Upper lobe of left lung (tissue), 6 donors: ENCODE data around the gene WDR17. TPM values are rescaled to one million over a fixed set of nuclear protein-coding genes. Genes with fewer than 3 reads are reported as not detected.

Source experiments
- ATAC-seq, 2 donors: fragments of 200-7000 bp; cut with Tn5 transposase; one replicate each; pipeline ENCODE4 v1.9.1; 2022; ENCODE audit warnings: mild to moderate bottlenecking in 2 of 2, moderate library complexity in 2 of 2; ENCODE audit not compliant: low FRiP score in 2 of 2
- DNase-seq, 2 donors: peaks; one replicate each; pipeline ENCODE4 v3.0.0-alpha.2; 2019 to 2020
- H3K27ac ChIP-seq, 4 donors: fragments of 200-600 bp; sonication (generic); one replicate each; pipeline ENCODE4 v1.5.1; 2016 to 2019
- H3K27me3 ChIP-seq, 4 donors: fragments of 200-600 bp; sonication (generic); one replicate each; pipeline ENCODE4 v1.5.1; 2017 to 2019
- H3K36me3 ChIP-seq, 4 donors: fragments of 200-600 bp; sonication (generic); one replicate each; pipeline ENCODE4 v1.5.1; 2016 to 2019
- H3K4me1 ChIP-seq, 4 donors: fragments of 200-600 bp; sonication (generic); one replicate each; pipeline ENCODE4 v1.5.1; 2018 to 2019
- H3K4me3 ChIP-seq, 4 donors: fragments of 200-600 bp; sonication (generic); one replicate each; pipeline ENCODE4 v1.5.1; 2017 to 2019; ENCODE audit warnings: mild to moderate bottlenecking in 2 of 4, moderate library complexity in 1 of 4
- H3K9me3 ChIP-seq, 4 donors: fragments of 200-600 bp; sonication (generic); one replicate each; pipeline ENCODE4 v1.5.1; 2018 to 2019
- EP300 ChIP-seq, 4 donors: sonication (generic); formaldehyde crosslinking; IDR thresholded peaks; one replicate each; pipeline ENCODE4 v1.5.1; 2017; ENCODE audit warnings: antibody characterized with exemption in 4 of 4, control low read depth in 2 of 4
- POLR2A ChIP-seq, 4 donors: fragments of 450-650 bp; IDR thresholded peaks; one replicate each; pipeline ENCODE4 v1.5.1; 2016 to 2017; ENCODE audit warnings: antibody characterized with exemption in 4 of 4, mild to moderate bottlenecking in 2 of 4
- POLR2AphosphoS5 ChIP-seq, 2 donors: sonication (generic); formaldehyde crosslinking; IDR thresholded peaks; one replicate each; pipeline ENCODE4 v1.5.1; 2017; ENCODE audit warnings: antibody characterized with exemption in 2 of 2
- WGBS, 2 donors: methylation state at CpG; one replicate each; pipeline ENCODE4 v1.1.5; 2017 to 2018; 5-methylcytosine and 5-hydroxymethylcytosine counted together
- total RNA-seq, 6 donors: library from RNA; depleted of rRNA in 4 of 6; stranded (reverse); fragments of >200 nt in 4 of 6; gene quantifications; one replicate each; pipeline versions ENCODE4 v1.1.0 to v1.2.1, GENCODE V29; 2016 to 2021
- TF ChIP-seq, protein P1 (sequence below), 6 experiments: fragments of 450-650 bp in 4 of 6; fragments of 200-600 bp in 2 of 6; sonication (generic) in 2 of 6; IDR thresholded peaks; one replicate each; pipeline ENCODE4 v1.5.1; 2016 to 2019; ENCODE audit warnings: antibody characterized with exemption in 6 of 6
- donor health status: DM: no; HTN: no; CAD: no; lungs with moderate emphysema.
- donor health status: DM: no; HTN: yes; CAD: no; lungs with severe emphysema.

Gene WDR17
- total RNA-seq, 6 donors from 2014 or later, result 2.8 to 8.5 (median 3.5) TPM

- no peak for ATAC-seq
- Histone ChIP-seq H3K4me3 (no peak overlapping the region), H3K27me3 (no peaks in the 10 kb centered on the region), H3K9me3 (no peaks in the 10 kb centered on the region), H3K27ac (no peak overlapping the region), H3K36me3 (no peaks in the 10 kb centered on the region), H3K4me1 (no peaks in the 10 kb centered on the region)
- DNase-seq, result no peak
- TF ChIP-seq EP300 (IDR thresholded peaks at IDR 0.05) (no peak), POLR2A (IDR thresholded peaks at IDR 0.05) (no peak), POLR2AphosphoS5 (IDR thresholded peaks at IDR 0.05) (no peak)
- TF ChIP-seq, protein P1, sequence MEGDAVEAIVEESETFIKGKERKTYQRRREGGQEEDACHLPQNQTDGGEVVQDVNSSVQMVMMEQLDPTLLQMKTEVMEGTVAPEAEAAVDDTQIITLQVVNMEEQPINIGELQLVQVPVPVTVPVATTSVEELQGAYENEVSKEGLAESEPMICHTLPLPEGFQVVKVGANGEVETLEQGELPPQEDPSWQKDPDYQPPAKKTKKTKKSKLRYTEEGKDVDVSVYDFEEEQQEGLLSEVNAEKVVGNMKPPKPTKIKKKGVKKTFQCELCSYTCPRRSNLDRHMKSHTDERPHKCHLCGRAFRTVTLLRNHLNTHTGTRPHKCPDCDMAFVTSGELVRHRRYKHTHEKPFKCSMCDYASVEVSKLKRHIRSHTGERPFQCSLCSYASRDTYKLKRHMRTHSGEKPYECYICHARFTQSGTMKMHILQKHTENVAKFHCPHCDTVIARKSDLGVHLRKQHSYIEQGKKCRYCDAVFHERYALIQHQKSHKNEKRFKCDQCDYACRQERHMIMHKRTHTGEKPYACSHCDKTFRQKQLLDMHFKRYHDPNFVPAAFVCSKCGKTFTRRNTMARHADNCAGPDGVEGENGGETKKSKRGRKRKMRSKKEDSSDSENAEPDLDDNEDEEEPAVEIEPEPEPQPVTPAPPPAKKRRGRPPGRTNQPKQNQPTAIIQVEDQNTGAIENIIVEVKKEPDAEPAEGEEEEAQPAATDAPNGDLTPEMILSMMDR (IDR thresholded peaks at IDR 0.05), result no peak
- WGBS, 2 donors, result 88% methylated on average over 5 of the region's 5 CpGs
Observed at GRCh38 chr4:176038789-176039188, 26.9 kb upstream of the WDR17 start.

GRCh38 chr4:176042195-176042594, 23.4 kb upstream of the WDR17 start:
- H3K4me1 ChIP-seq, result no peaks in the 10 kb centered on the region
- ATAC-seq, result no peak

DNA sequence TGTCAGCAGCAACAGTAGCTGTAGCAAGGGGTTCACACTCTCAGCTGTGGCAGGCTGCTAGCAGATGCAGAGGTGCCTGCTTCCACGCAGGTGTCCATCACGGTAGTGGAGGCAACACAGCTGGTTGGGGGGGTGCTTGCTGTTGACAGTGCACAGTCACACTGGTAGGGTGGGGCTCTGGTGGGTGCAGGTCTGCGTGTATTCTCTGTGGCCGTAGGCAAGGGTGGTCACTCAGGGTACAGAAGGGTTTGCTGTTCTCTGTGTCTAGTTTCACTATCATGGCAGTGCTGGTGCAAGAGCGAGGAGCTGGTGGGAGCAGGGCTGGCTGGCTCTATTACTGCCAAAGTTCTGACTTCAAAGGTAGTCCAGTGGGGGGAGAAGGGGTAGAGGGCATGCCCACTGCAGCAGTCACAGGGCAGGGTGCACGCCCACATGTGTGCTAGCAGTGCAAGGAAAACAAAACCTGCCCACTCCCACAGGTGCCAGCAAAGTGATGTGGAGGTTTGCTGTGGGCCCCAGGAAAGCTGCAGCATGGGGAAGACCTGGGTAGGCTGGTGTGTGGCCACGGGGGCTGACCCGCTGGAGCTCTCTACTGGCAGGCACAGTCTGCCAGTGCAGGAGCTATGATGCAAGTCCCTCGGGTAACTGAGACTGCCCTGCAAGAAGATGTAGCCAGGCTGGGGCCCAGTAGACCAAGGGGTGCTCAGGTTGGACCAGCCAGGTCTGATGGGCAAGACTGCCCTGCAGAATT, 21.6 kb upstream of the WDR17 start:
- WGBS, 2 donors, result 65 to 72% methylated on average over 8 to 9 of the region's 9 CpGs
- H3K36me3 ChIP-seq, result no peaks in the 10 kb centered on the region
- TF ChIP-seq POLR2A (IDR thresholded peaks at IDR 0.05) (no peak), POLR2AphosphoS5 (IDR thresholded peaks at IDR 0.05) (no peak), EP300 (IDR thresholded peaks at IDR 0.05) (no peak)
- TF ChIP-seq, protein P1 (IDR thresholded peaks at IDR 0.05), result no peak
- H3K9me3 ChIP-seq, result no peaks in the 10 kb centered on the region
- H3K4me3 ChIP-seq, result no peak overlapping the region
- no peaks in the 10 kb centered on the region for H3K4me1 ChIP-seq
- DNase-seq (peak in 1 of 2 donors; percentile 52), ATAC-seq (peak in 1 of 2 donors; percentile 63)
- H3K27ac ChIP-seq, result no peak overlapping the region
- H3K27me3 ChIP-seq, result no peaks in the 10 kb centered on the region

More at GRCh38 chr4:176042195-176042594, 23.4 kb upstream of the WDR17 start:
- TF ChIP-seq, protein P1 (IDR thresholded peaks at IDR 0.05), result no peak
- no peak for TF ChIP-seq POLR2AphosphoS5 (IDR thresholded peaks at IDR 0.05)
- no peak for TF ChIP-seq POLR2A (IDR thresholded peaks at IDR 0.05)
- TF ChIP-seq EP300 (IDR thresholded peaks at IDR 0.05), result no peak
- H3K27ac ChIP-seq, result no peak overlapping the region
- H3K9me3 ChIP-seq, result no peaks in the 10 kb centered on the region
- DNase-seq, result no peak
- no peak overlapping the region for H3K4me3 ChIP-seq
- H3K36me3 ChIP-seq, result no peaks in the 10 kb centered on the region
- H3K27me3 ChIP-seq, result no peaks in the 10 kb centered on the region

GRCh38 chr4:176044589-176044951, 21.1 kb upstream of the WDR17 start:
- DNase-seq (no peak), ATAC-seq (no peak)
- Histone ChIP-seq H3K27me3 (no peaks in the 10 kb centered on the region), H3K27ac (no peak overlapping the region), H3K36me3 (no peaks in the 10 kb centered on the region), H3K4me1 (no peaks in the 10 kb centered on the region), H3K9me3 (no peaks in the 10 kb centered on the region), H3K4me3 (no peak overlapping the region)
- WGBS, 2 donors, result 37 to 62% methylated on average over 2 to 4 of the region's 4 CpGs
- TF ChIP-seq POLR2AphosphoS5 (IDR thresholded peaks at IDR 0.05), result no peak
- TF ChIP-seq EP300 (IDR thresholded peaks at IDR 0.05), result no peak
- no peak for TF ChIP-seq POLR2A (IDR thresholded peaks at IDR 0.05)
- TF ChIP-seq, protein P1 (IDR thresholded peaks at IDR 0.05), result no peak

GRCh38 chr4:176048631-176049030, 17.0 kb upstream of the WDR17 start:
- no peak for DNase-seq
- ATAC-seq, result no peak
- Histone ChIP-seq H3K27me3 (no peaks in the 10 kb centered on the region), H3K27ac (no peak overlapping the region), H3K36me3 (no peaks in the 10 kb centered on the region), H3K4me1 (no peaks in the 10 kb centered on the region), H3K4me3 (no peak overlapping the region), H3K9me3 (no peaks in the 10 kb centered on the region)
- 78 to 84% methylated on average over 4 of the region's 4 CpGs for WGBS, 2 donors
- no peak for TF ChIP-seq EP300 (IDR thresholded peaks at IDR 0.05)
- TF ChIP-seq POLR2AphosphoS5 (IDR thresholded peaks at IDR 0.05), result no peak
- no peak for TF ChIP-seq POLR2A (IDR thresholded peaks at IDR 0.05)
- TF ChIP-seq, protein P1 (IDR thresholded peaks at IDR 0.05), result no peak
